PC-9 (cell line): ENCODE results near the gene RNF212. TPM values are rescaled to one million over a fixed set of nuclear protein-coding genes. Genes with fewer than 3 reads are reported as not detected.

Experiments
- BruUV-seq: library from RNA; stranded (reverse); fragments of 400-500 nt; replicated peaks from 2 replicates; lab custom pipeline; 2021; lab: Mats Ljungman, UMichigan
- CTCF ChIA-PET: fragments of 300-600 bp; sonication (Branson Sonifier 250); formaldehyde crosslinking; loops from one replicate; lab custom pipeline; 2022; ENCODE audit warnings: antibody characterized with exemption; lab: Charles Lee
- POLR2A ChIA-PET: fragments of 300-600 bp; sonication (Branson Sonifier 250); formaldehyde crosslinking; loops from one replicate; lab custom pipeline; 2022; ENCODE audit warnings: antibody characterized with exemption; ENCODE audit not compliant: unreplicated experiment; lab: Charles Lee
- DNase-seq, 2 experiments: peaks; one replicate each; pipeline versions ENCODE4 v3.0.0 to v3.0.0-alpha.2; 2015 to 2022; ENCODE audit warnings: mixed read lengths in 1 of 2
- H2AFZ ChIP-seq: fragments of 200-600 bp; sonication (generic); 2 replicates; pipeline ENCODE4 v1.8.1; 2017; ENCODE audit warnings: antibody characterized with exemption
- H3F3A ChIP-seq: fragments of 200-600 bp; sonication (generic); 2 replicates; pipeline ENCODE4 v1.8.1; 2017; ENCODE audit warnings: antibody characterized with exemption, mild to moderate bottlenecking, low read depth; ENCODE audit not compliant: insufficient read depth
- H3K27ac ChIP-seq: fragments of 200-600 bp; sonication (generic); 2 replicates; pipeline ENCODE4 v1.6.1; 2016; ENCODE audit warnings: mixed run types
- H3K27me3 ChIP-seq: fragments of 200-600 bp; sonication (generic); 2 replicates; pipeline ENCODE4 v1.6.1; 2016; ENCODE audit warnings: low read depth, mixed run types; ENCODE audit not compliant: insufficient read depth
- H3K36me3 ChIP-seq: fragments of 200-600 bp; sonication (generic); 2 replicates; pipeline ENCODE4 v1.6.1; 2016; ENCODE audit warnings: low read depth, mixed run types
- H3K4me1 ChIP-seq: fragments of 200-600 bp; sonication (generic); replicated peaks from 2 replicates; pipeline ENCODE4 v1.6.1; 2016; ENCODE audit warnings: mixed run types; ENCODE audit not compliant: insufficient read depth
- H3K4me2 ChIP-seq: fragments of 200-600 bp; sonication (generic); 2 replicates; pipeline ENCODE4 v1.6.1; 2017; ENCODE audit warnings: mixed run types
- H3K4me3 ChIP-seq: fragments of 200-600 bp; sonication (generic); 2 replicates; pipeline ENCODE4 v1.6.1; 2016; ENCODE audit warnings: mixed run types
- H3K79me2 ChIP-seq: fragments of 200-600 bp; sonication (generic); 2 replicates; pipeline ENCODE4 v1.6.1; 2017; ENCODE audit warnings: low read depth, mixed run types
- H3K9me2 ChIP-seq: fragments of 200-600 bp; sonication (generic); 2 replicates; pipeline ENCODE4 v1.8.1; 2017; ENCODE audit warnings: mild to moderate bottlenecking; ENCODE audit not compliant: insufficient read depth
- H3K9me3 ChIP-seq: fragments of 200-600 bp; sonication (generic); 2 replicates; pipeline ENCODE4 v1.8.1; 2016; ENCODE audit warnings: low read depth; ENCODE audit not compliant: insufficient read depth
- H4K20me1 ChIP-seq: fragments of 200-600 bp; sonication (generic); 2 replicates; pipeline ENCODE4 v1.8.1; 2017; ENCODE audit not compliant: insufficient read depth
- CTCF ChIP-seq: fragments of 200-600 bp; sonication (generic); conservative IDR thresholded peaks from 2 replicates; pipeline ENCODE4 v1.6.1; 2017; ENCODE audit warnings: mixed run types, antibody characterized with exemption, mild to moderate bottlenecking, moderate library complexity
- EZH2 ChIP-seq: fragments of 200-600 bp; sonication (generic); IDR thresholded peaks from 2 replicates; pipeline ENCODE4 v1.8.0; 2017; ENCODE audit warnings: antibody characterized with exemption, low read depth
- intact Hi-C: fragments of 100-400 bp; cut with micrococcal nuclease; formaldehyde crosslinking; loops from one replicate; pipeline ENCODE4 v1.10.0; 2022; ENCODE audit not compliant: unreplicated experiment
- total RNA-seq: library from RNA; stranded (reverse); gene quantifications from 2 replicates; pipeline ENCODE4 v1.2.3, GENCODE V29; 2021

Gene RNF212
- total RNA-seq, 1 experiment from 2014 or later: 4.2 TPM

GRCh38 chr4:1097553-1097952, 15.8 kb downstream of the RNF212 start:
- Histone ChIP-seq H3K4me1 (no peaks in the 10 kb centered on the region), H3K4me2 (no peak overlapping the region), H3K36me3 (no peaks in the 10 kb centered on the region), H3K79me2 (no peaks in the 10 kb centered on the region), H3K9me2 (no peaks in the 10 kb centered on the region), H4K20me1 (no peaks in the 10 kb centered on the region), H3K9me3 (no peaks in the 10 kb centered on the region), H3K27me3 (peaks cover 16% of the 10 kb centered on the region), H3K27ac (no peak overlapping the region), H2AFZ (no peak overlapping the region), H3K4me3 (no peak overlapping the region), H3F3A (no peaks in the 10 kb centered on the region)
- no peak for TF ChIP-seq EZH2
- TF ChIP-seq CTCF: no peak
- no TSS peak for BruUV-seq
- CTCF ChIA-PET: no interaction called here
- intact Hi-C loops: no loop called here
- no peak for DNase-seq
- POLR2A ChIA-PET: interaction anchor here (0.6 kb wide), 1 partner anchor 69 kb away, joined by 4 read pairs; no protein-coding TSS in a partner anchor

GRCh38 chr4:1096841-1097240, 16.5 kb downstream of the RNF212 start:
- H3K4me2 ChIP-seq: no peak overlapping the region
- intact Hi-C loops: no loop called here
- DNase-seq: no peak
- no peaks in the 10 kb centered on the region for H4K20me1 ChIP-seq
- BruUV-seq: no TSS peak
- no peaks in the 10 kb centered on the region for H3K79me2 ChIP-seq
- H3K4me3 ChIP-seq: no peak overlapping the region
- no peaks in the 10 kb centered on the region for H3K9me3 ChIP-seq
- H3F3A ChIP-seq: no peaks in the 10 kb centered on the region
- H2AFZ ChIP-seq: no peak overlapping the region
- ChIA-PET POLR2A (no interaction called here), CTCF (no interaction called here)
- no peaks in the 10 kb centered on the region for H3K36me3 ChIP-seq
- no peak overlapping the region for H3K27ac ChIP-seq
- no peak for TF ChIP-seq EZH2
- no peak for TF ChIP-seq CTCF
- H3K9me2 ChIP-seq: no peaks in the 10 kb centered on the region
- peaks cover 16% of the 10 kb centered on the region for H3K27me3 ChIP-seq
- H3K4me1 ChIP-seq: no peaks in the 10 kb centered on the region

- Histone ChIP-seq H3K27me3 (peaks cover 16% of the 10 kb centered on the region), H3K9me3 (no peaks in the 10 kb centered on the region), H3F3A (no peaks in the 10 kb centered on the region), H2AFZ (no peak overlapping the region), H3K9me2 (no peaks in the 10 kb centered on the region), H3K4me1 (no peaks in the 10 kb centered on the region), H3K79me2 (no peaks in the 10 kb centered on the region), H4K20me1 (no peaks in the 10 kb centered on the region), H3K36me3 (no peaks in the 10 kb centered on the region), H3K4me2 (no peak overlapping the region), H3K27ac (no peak overlapping the region), H3K4me3 (no peak overlapping the region)
- ChIA-PET CTCF (no interaction called here), POLR2A (no interaction called here)
- TF ChIP-seq EZH2 (no peak), CTCF (no peak)
- intact Hi-C loops: no loop called here
- no peak for DNase-seq
- no TSS peak for BruUV-seq
Measured at GRCh38 chr4:1094336-1094690, 19.1 kb downstream of the RNF212 start.
